Epithelial cell of prostate (primary cell): ENCODE results near the gene SNRNP27.
A peak's percentile ranks its signal among the peaks of the same experiment; 100 is the strongest.

Experiments
- DNase-seq: peaks from one replicate; pipeline ENCODE4 v3.0.0-alpha.2; 2011; ENCODE audit warnings: low read depth, low spot score
- H3K27ac ChIP-seq: fragments of 450-650 bp; 2 replicates; pipeline ENCODE4 v1.5.1; 2017; ENCODE audit warnings: mild to moderate bottlenecking

The SNRNP27 gene

DNA sequence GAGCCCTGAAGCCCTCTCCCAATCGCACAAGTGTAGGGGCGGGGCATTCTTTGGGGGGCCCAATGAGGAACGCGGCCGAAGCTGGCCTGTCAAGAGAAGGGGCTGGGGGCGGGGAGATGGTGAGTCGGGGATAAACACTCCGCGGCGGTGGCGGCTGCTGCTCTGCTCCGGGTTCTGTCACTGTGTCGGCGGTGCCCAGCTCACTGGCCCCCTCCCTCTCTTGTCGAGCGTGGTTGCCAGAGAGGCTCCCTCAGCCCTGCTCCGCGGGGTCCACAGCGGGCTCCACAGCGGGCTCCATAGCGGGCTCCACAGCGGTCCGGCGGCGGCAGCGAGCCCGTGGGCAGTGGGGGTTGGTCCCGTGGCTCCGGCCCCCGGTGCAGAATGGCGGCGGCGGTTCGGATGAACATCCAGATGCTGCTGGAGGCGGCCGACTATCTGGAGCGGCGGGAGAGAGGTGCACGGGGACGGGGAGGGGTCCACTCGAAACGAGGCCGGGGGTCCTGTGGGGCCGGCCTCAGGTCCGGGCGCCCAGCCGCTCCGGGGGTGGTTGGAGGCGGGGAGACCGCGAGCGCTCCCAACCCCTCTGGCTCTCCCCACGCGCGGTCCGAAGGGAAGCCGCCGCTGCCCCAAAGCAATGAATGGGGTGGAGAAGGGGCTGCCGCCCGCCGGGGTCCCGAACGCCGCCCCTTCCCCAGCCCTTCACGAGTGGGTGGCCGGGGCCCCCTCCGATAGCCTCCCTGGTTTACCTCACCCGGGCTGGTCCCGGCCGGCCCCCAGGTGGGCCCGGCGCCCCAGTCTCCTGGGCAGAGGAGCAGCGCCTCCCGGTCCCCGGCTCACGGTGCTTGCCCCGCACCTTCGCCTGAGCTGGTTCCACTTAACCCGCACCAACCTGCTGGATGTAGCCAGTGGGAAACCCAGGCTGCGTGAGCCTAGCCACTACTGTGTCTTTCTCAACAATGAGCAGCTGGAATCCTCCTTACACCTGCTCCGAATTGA is 21.5 kb downstream of the SNRNP27 start, which contains the start of gene MXD1:
Gene MXD1 (plus strand): TSS at position 160 of the 996 bp plus-strand sequence. CDS start 222 bp downstream, at position 382.
- no peak for DNase-seq
- peak within 1 kb of the TSS; percentile 88 for H3K27ac ChIP-seq

DNA sequence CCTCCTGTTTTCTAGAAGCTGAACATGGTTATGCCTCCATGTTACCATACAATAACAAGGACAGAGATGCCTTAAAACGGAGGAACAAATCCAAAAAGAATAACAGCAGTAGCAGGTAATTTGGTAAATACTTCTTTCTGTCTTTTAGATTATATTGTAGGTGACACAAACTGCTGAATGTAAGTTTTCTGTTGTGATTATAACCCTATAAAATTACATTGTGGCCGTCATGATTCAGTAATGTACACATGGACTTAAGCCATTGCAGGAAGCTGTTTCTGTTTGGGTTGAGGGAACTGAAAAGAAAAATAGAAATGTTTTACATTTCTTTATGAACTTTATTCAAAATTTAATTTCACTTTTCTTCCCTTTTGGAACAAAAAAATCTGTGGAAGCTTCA is 22.4 kb downstream of the SNRNP27 start:
- H3K27ac ChIP-seq, result peak overlapping the region; percentile 88
- no peak for DNase-seq

- no peak for DNase-seq
These were observed 24.1 kb downstream of the SNRNP27 start for GRCh38 chr2:69917852-69918251.

GRCh38 chr2:69918401-69918800 is 24.6 kb downstream of the SNRNP27 start:
- no peak for DNase-seq
- peak overlapping the region; percentile 88 for H3K27ac ChIP-seq

More at GRCh38 chr2:69917852-69918251, 24.1 kb downstream of the SNRNP27 start:
- H3K27ac ChIP-seq, result peak overlapping the region; percentile 88

DNA sequence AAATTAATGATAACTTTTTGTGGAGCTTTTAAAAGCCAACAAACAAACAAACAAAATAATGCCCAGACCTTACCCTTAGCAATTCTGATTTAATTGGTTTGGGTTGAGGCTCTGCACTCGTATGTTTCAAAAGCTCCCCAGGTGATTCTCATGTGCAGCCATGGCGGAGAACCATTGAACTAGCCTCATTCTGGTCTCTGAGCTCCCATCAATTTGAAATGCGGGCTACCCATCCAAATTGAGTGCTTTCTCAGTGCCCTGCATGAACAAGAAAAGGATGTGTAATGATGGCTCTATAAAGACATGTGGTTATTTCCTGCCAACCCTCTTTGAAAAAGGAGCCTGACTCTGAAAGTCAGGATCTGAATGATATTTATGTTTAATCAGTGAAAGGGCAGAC is 29.4 kb downstream of the SNRNP27 start:
- DNase-seq, result no peak
- no peak overlapping the region for H3K27ac ChIP-seq

DNA sequence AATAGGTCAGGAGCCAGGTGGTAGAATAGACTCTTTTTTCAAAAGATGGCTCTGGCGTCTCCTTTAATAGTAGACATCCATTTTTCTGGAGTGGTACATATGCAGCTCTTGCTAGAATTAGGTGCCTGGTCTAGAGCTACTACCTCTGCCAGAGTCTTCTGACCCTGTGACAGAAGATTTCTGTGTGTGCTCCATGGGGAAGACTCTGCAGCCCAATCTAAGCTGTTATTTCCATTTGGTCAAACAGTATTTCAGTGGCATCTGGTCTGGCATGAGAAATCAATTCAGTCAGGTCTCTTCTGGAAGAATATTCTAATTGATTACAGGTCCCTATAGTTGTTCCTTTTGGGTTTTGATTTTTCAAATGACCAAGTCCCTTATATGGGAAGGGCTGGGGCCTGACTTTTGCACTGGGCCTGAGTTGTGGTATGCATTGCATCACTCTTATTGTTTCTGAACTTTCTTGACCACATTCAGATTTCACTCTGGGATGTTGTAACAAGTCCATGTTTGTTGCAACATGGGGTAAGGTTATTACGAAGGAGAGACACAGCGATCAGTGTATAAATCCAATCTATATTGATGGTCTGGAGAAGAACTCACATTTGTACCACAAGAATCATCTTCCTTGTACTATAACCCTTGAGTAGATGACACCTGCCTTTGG is 33.2 kb downstream of the SNRNP27 start:
- DNase-seq, result no peak
- peak overlapping the region; percentile 57 for H3K27ac ChIP-seq

DNA sequence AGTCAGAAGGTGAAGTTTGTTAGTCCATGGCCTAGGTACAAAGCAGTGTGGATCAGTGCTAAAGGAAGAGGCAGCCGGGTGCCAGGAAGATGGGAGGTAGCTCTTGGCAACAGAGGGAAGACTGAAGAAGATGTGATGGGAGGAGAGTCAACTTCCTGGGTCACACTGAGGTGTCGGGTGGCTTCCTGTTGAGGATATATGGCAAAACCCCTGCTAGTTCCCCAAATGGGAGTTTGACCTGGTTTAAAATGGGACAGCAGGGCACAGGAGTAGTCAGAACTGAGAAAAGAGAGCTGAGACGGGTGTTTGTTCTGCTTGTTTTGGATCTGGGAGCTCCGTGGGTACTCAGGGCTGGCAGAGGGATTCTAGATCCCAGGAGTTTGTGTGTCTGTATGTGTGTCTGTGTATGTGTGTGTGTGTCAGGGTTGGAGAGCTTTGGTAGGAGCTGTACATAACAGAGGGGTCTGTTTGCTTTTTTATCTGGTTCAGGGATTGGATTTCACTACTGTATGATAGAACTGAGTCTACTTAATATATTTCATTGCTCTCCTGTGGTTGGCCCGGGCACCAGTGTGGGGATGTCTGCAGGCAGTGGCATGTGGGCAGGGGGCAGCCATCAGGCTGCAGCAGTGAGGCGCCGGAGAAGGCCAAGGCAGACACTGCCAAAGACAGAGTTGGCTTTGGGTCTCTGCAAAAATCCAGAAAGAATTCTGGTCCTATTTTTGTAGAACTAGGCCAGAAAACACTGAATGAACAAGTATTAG is 38.3 kb downstream of the SNRNP27 start:
- DNase-seq, result no peak
- H3K27ac ChIP-seq, result peak overlapping the region; percentile 98

GRCh38 chr2:69932596-69932922 is 38.8 kb downstream of the SNRNP27 start:
- H3K27ac ChIP-seq, result peak overlapping the region; percentile 98
- DNase-seq, result no peak

DNA sequence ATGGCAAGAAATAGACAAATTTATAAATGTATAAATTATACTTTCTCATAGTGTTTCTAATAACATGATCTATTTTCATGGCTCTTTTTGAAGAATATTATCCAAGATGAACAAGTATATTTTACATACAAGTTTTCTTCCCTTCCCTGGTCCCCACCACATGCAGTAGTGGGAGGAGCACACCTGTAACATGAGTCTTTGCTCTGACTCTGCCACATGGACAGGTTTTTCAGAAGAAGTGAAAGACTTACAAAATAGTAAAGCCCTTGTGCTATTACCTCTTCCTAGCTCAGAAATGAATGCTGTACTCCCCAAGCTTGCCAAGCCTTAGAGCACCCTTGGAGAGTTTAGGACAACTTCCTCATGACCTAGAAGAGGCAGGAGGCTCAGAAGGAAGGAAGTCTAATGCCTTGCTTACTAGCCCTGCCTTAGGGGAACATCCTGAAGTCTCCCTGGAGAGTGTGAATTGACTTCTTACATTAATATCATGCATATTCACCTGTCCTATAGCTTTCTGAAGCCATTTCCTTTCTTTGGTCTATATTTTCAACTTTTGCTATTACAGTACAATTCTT is 39.6 kb downstream of the SNRNP27 start:
- H3K27ac ChIP-seq, result peak overlapping the region; percentile 98
- DNase-seq, result no peak

GRCh38 chr2:69933839-69934613 is 40.3 kb downstream of the SNRNP27 start:
- DNase-seq, result peak; percentile 84
- peak overlapping the region; percentile 98 for H3K27ac ChIP-seq

GRCh38 chr2:69934614-69934908 is 40.8 kb downstream of the SNRNP27 start:
- DNase-seq, result no peak
- peak overlapping the region; percentile 98 for H3K27ac ChIP-seq

GRCh38 chr2:69935011-69935410 is 41.3 kb downstream of the SNRNP27 start:
- peak overlapping the region; percentile 98 for H3K27ac ChIP-seq
- DNase-seq, result no peak

DNA sequence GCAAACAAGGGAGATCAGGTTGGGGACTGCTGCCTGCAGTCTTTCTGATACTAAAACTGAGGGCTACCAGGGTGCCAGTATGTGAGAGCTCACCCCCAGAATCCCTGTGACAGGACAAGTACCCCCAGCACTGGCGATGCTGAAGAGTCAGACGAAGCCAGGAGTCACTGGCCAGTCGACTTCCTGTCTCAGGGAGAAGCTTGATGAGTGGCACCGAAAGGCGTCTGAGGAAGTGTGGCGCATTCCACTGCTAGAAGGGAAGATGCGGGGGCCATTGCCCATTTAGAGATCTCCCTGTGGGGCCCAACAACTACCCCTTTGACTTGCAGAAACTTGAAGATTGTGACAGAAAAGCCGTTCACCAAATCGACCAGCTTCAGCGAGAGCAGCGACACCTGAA is 43.1 kb downstream of the SNRNP27 start:
- H3K27ac ChIP-seq, result peak overlapping the region; percentile 98
- no peak for DNase-seq

- no peak overlapping the region for H3K27ac ChIP-seq
- DNase-seq, result no peak
These were observed 44.2 kb downstream of the SNRNP27 start for GRCh38 chr2:69937968-69938367.

GRCh38 chr2:69939722-69940121 is 46.0 kb downstream of the SNRNP27 start:
- no peak for DNase-seq
- H3K27ac ChIP-seq, result no peak overlapping the region

DNA sequence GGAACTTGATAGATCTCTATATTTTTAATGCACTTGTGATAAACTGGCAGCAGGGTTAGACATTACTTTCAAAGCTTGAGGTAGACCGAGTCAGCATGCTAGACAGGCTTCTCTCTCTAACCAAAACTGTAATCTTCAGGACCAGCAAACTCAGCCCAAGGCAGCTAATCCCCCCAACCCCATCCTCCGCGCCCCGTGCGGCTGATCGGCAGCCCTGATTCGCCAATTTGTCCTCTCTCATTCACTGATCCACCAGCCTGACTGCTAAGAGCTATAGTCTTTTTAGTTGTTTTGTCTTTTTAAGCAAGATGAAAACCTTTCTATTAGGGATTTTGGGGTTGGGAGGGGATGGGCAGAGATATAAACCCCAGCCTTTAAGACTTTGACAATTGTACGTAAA is 46.9 kb downstream of the SNRNP27 start:
- DNase-seq, result no peak
- no peak overlapping the region for H3K27ac ChIP-seq

GRCh38 chr2:69943000-69943842 is 49.5 kb downstream of the SNRNP27 start:
- peak overlapping the region; percentile 98 for H3K27ac ChIP-seq
- peak; percentile 34 for DNase-seq

DNA sequence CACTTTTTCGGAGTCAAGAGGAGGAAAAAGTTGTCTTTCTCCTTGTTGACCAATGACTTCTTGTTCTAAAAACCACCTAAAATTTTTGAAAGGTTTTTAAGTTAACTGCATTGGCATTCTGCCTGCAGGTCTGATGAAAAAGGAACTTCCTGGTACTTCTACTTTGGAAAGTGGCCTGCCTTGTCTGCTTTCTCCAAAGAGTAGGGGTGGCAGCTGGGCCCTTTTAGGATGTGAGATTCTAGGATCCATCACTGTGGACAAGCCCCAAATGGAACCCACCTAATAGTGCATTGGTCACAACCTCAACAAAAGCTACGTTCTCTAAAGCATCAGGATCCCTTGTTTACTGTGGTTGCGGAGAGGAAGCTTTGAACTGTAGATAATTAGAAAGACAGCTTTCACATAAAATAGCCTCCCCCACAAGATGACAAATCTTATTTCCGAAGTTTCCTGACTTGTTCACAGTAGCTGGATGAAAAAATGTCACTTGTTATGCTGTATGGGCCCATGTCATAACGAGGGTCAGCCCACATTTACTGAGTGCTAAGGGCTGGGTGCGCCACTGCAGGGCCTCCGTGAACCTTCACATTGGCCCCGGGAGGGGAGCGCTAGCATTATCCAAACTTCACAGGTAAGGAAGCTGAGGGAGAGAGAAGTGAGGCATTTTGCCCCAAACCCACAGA is 50.2 kb downstream of the SNRNP27 start:
- DNase-seq, result no peak
- H3K27ac ChIP-seq, result peak overlapping the region; percentile 98
